ENCODE data around the gene PSORS1C2. TPM values are rescaled to one million over a fixed set of nuclear protein-coding genes. Genes with fewer than 3 reads are reported as not detected.
"Not testable (repeated sequence)": the region's sequence is repeated elsewhere in the genome, so short reads cannot be mapped to it uniquely, and the experiment has no call there.

Gene PSORS1C2
- total RNA-seq, 1 experiment from 2014 or later = not detected

- Mint-ChIP-seq H3K27ac (ENCODE audit: low read depth, unreplicated experiment) (no peak overlapping the region), H3K9me3 (ENCODE audit: unreplicated experiment) (no peaks in the 10 kb centered on the region), H3K36me3 (ENCODE audit: insufficient read depth, unreplicated experiment) (peaks cover 5% of the 10 kb centered on the region), H3K27me3 (ENCODE audit: insufficient read depth, unreplicated experiment) (no peaks in the 10 kb centered on the region), H3K4me1 (ENCODE audit: insufficient read depth, unreplicated experiment) (peaks cover 5% of the 10 kb centered on the region), H3K4me3 (ENCODE audit: unreplicated experiment) (no peak overlapping the region)
- CTCF ChIA-PET = no interaction called here
- no TSS peak for BruUV-seq (replicated peaks)
- DNase-seq (ENCODE audit: unreplicated experiment) = no peak
- POLR2A ChIA-PET = no interaction called here
- TF ChIP-seq CTCF (IDR thresholded peaks at IDR 0.05; ENCODE audit: unreplicated experiment) = no peak
- intact Hi-C loops (cut with micrococcal nuclease) = no loop called here
Observed at GRCh38 chr6:31169123-31169857, 30.4 kb upstream of the PSORS1C2 start.

GRCh38 chr6:31168606-31169005 is 29.7 kb upstream of the PSORS1C2 start:
- intact Hi-C loops (cut with micrococcal nuclease) = no loop called here
- no peak for DNase-seq (ENCODE audit: unreplicated experiment)
- BruUV-seq (replicated peaks) = no TSS peak
- H3K4me3 Mint-ChIP-seq (ENCODE audit: unreplicated experiment) = no peak overlapping the region
- H3K27ac Mint-ChIP-seq (ENCODE audit: low read depth, unreplicated experiment) = no peak overlapping the region
- no peaks in the 10 kb centered on the region for H3K27me3 Mint-ChIP-seq (ENCODE audit: insufficient read depth, unreplicated experiment)
- CTCF ChIA-PET = no interaction called here
- POLR2A ChIA-PET = no interaction called here
- no peaks in the 10 kb centered on the region for H3K9me3 Mint-ChIP-seq (ENCODE audit: unreplicated experiment)
- peaks cover 5% of the 10 kb centered on the region for H3K4me1 Mint-ChIP-seq (ENCODE audit: insufficient read depth, unreplicated experiment)
- H3K36me3 Mint-ChIP-seq (ENCODE audit: insufficient read depth, unreplicated experiment) = peaks cover 5% of the 10 kb centered on the region
- no peak for TF ChIP-seq CTCF (IDR thresholded peaks at IDR 0.05; ENCODE audit: unreplicated experiment)

GRCh38 chr6:31165986-31166385 is 27.1 kb upstream of the PSORS1C2 start:
- TF ChIP-seq CTCF (IDR thresholded peaks at IDR 0.05; ENCODE audit: unreplicated experiment) = no peak
- ChIA-PET POLR2A (interaction anchor here (0.6 kb wide), 1 partner anchor 206 kb away, joined by 4 read pairs; no protein-coding TSS in a partner anchor), CTCF (no interaction called here)
- BruUV-seq (replicated peaks) = no TSS peak
- Mint-ChIP-seq H3K9me3 (ENCODE audit: unreplicated experiment) (no peaks in the 10 kb centered on the region), H3K27ac (ENCODE audit: low read depth, unreplicated experiment) (no peak overlapping the region), H3K27me3 (ENCODE audit: insufficient read depth, unreplicated experiment) (no peaks in the 10 kb centered on the region), H3K4me3 (ENCODE audit: unreplicated experiment) (no peak overlapping the region), H3K4me1 (ENCODE audit: insufficient read depth, unreplicated experiment) (peaks cover 5% of the 10 kb centered on the region), H3K36me3 (ENCODE audit: insufficient read depth, unreplicated experiment) (peaks cover 15% of the 10 kb centered on the region)
- DNase-seq (ENCODE audit: unreplicated experiment) = no peak
- intact Hi-C loops (cut with micrococcal nuclease) = no loop called here

- H3K27ac Mint-ChIP-seq (ENCODE audit: low read depth, unreplicated experiment); H3K4me1 Mint-ChIP-seq (ENCODE audit: insufficient read depth, unreplicated experiment); H3K4me3 Mint-ChIP-seq (ENCODE audit: unreplicated experiment); intact Hi-C loops (cut with micrococcal nuclease); DNase-seq (ENCODE audit: unreplicated experiment); H3K9me3 Mint-ChIP-seq (ENCODE audit: unreplicated experiment); H3K27me3 Mint-ChIP-seq (ENCODE audit: insufficient read depth, unreplicated experiment); BruUV-seq (replicated peaks): not testable (repeated sequence)
- ChIA-PET POLR2A (interaction anchor here (0.6 kb wide), 1 partner anchor 207 kb away, joined by 4 read pairs; no protein-coding TSS in a partner anchor), CTCF (interaction anchor here (1.9 kb wide), 1 partner anchor 19 kb away, joined by 7 read pairs; no protein-coding TSS in a partner anchor)
- H3K36me3 Mint-ChIP-seq (ENCODE audit: insufficient read depth, unreplicated experiment) = peaks cover 15% of the 10 kb centered on the region
Observed at GRCh38 chr6:31165064-31165832, 26.4 kb upstream of the PSORS1C2 start.

GRCh38 chr6:31164475-31165063 is 25.7 kb upstream of the PSORS1C2 start:
- intact Hi-C loops (cut with micrococcal nuclease); H3K4me1 Mint-ChIP-seq (ENCODE audit: insufficient read depth, unreplicated experiment); DNase-seq (ENCODE audit: unreplicated experiment); H3K27me3 Mint-ChIP-seq (ENCODE audit: insufficient read depth, unreplicated experiment); H3K9me3 Mint-ChIP-seq (ENCODE audit: unreplicated experiment); POLR2A ChIA-PET; BruUV-seq (replicated peaks); H3K4me3 Mint-ChIP-seq (ENCODE audit: unreplicated experiment); H3K27ac Mint-ChIP-seq (ENCODE audit: low read depth, unreplicated experiment): not testable (repeated sequence)
- peaks cover 15% of the 10 kb centered on the region for H3K36me3 Mint-ChIP-seq (ENCODE audit: insufficient read depth, unreplicated experiment)
- CTCF ChIA-PET = interaction anchor here (1.9 kb wide), 1 partner anchor 19 kb away, joined by 7 read pairs; no protein-coding TSS in a partner anchor

Data from MCF 10A (cell line).